Esophagus muscularis mucosa (tissue), 4 donors: ENCODE results near the gene BTBD8.

Experiments used
- CTCF ChIP-seq, 3 experiments: fragments of 200-600 bp in 2 of 3; fragments of 450-650 bp in 1 of 3; sonication (generic) in 2 of 3; IDR thresholded peaks; one replicate each; pipeline ENCODE4 v1.5.1; 2017 to 2019; ENCODE audit warnings: antibody characterized with exemption in 3 of 3, mild to moderate bottlenecking in 2 of 3, moderate library complexity in 1 of 3
- EP300 ChIP-seq: sonication (generic); formaldehyde crosslinking; IDR thresholded peaks from one replicate; pipeline ENCODE4 v1.6.1; 2017; ENCODE audit warnings: antibody characterized with exemption
- POLR2A ChIP-seq: fragments of 450-650 bp; IDR thresholded peaks from one replicate; pipeline ENCODE4 v1.6.1; 2017; ENCODE audit warnings: antibody characterized with exemption, moderate library complexity, mild to moderate bottlenecking, low read depth

- TF ChIP-seq POLR2A, result no peak
- TF ChIP-seq CTCF (IDR thresholded peaks at IDR 0.05), result no peak
- TF ChIP-seq EP300, result no peak
Measured at GRCh38 chr1:92038695-92039346, 41.3 kb upstream of the BTBD8 start.
